Measurements from ENCODE around the gene IL17RD. TPM values are rescaled to one million over a fixed set of nuclear protein-coding genes. Genes with fewer than 3 reads are reported as not detected.

IL17RD gene
- total RNA-seq, 1 experiment from 2014 or later, result 1.3 TPM

DNA sequence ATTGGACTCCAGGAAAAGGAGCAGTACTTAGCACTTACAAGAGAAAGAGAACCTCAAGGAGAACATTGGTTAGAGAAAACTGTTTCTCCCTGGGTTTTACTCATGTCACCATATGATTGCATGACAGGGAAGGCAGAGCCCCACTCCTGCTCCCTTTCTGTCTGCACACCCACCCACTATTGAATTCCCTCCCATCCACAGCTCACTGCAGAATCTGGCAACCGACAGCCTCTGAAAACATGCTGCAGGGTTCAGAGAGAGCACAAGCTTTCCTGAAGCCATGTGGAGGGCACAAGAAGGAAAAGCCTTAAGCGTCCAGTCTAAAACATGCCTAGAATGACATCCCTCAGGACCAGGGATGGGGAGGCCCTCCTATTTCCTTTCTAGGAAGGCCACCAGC lies 3.0 kb upstream of the IL17RD start:
- H3K9me3 ChIP-seq (ENCODE audit: low read depth, low read length, poor library complexity, severe bottlenecking), result no peaks in the 10 kb centered on the region
- ChIA-PET POLR2A (ENCODE audit: low non-redundant PET) (no interaction called here), CTCF (no interaction called here)
- H3K4me3 ChIP-seq (ENCODE audit: low read depth, low read length, poor library complexity, severe bottlenecking), result no peak overlapping the region
- intact Hi-C loops (cut with micrococcal nuclease; ENCODE audit: unreplicated experiment), result loop anchor here (5.0 kb wide), 1 partner anchor 54 kb away; no protein-coding TSS in a partner anchor
- H3K27ac ChIP-seq (ENCODE audit: low read depth, low read length, poor library complexity, severe bottlenecking), result no peak overlapping the region
- H3K4me1 ChIP-seq (ENCODE audit: insufficient read depth, low read length, poor library complexity, severe bottlenecking), result no peaks in the 10 kb centered on the region
- BruUV-seq (replicated peaks), result no TSS peak
- H3K36me3 ChIP-seq (ENCODE audit: insufficient read depth, low read length, poor library complexity, severe bottlenecking), result no peaks in the 10 kb centered on the region
- TF ChIP-seq EZH2 (IDR thresholded peaks at IDR 0.05; ENCODE audit: borderline replicate concordance, low read depth, low read length, poor library complexity, severe bottlenecking), result no peak
- TF ChIP-seq CTCF (conservative IDR thresholded peaks at IDR 0.05; ENCODE audit: low read depth, low read length), result no peak
- peaks cover 4% of the 10 kb centered on the region for H3K27me3 ChIP-seq (replicated peaks; ENCODE audit: insufficient read depth, low read depth, low read length, poor library complexity)
- DNase-seq (ENCODE audit: low spot score), result no peak

- TF ChIP-seq EZH2 (IDR thresholded peaks at IDR 0.05; ENCODE audit: borderline replicate concordance, low read depth, low read length, poor library complexity, severe bottlenecking) (no peak), CTCF (conservative IDR thresholded peaks at IDR 0.05; ENCODE audit: low read depth, low read length) (no peak)
- H3K36me3 ChIP-seq (ENCODE audit: insufficient read depth, low read length, poor library complexity, severe bottlenecking), result no peaks in the 10 kb centered on the region
- no peak overlapping the region for H3K4me3 ChIP-seq (ENCODE audit: low read depth, low read length, poor library complexity, severe bottlenecking)
- DNase-seq (ENCODE audit: low spot score), result no peak
- CTCF ChIA-PET, result no interaction called here
- H3K27ac ChIP-seq (ENCODE audit: low read depth, low read length, poor library complexity, severe bottlenecking), result no peak overlapping the region
- no peaks in the 10 kb centered on the region for H3K4me1 ChIP-seq (ENCODE audit: insufficient read depth, low read length, poor library complexity, severe bottlenecking)
- intact Hi-C loops (cut with micrococcal nuclease; ENCODE audit: unreplicated experiment), result loop anchor here (5.0 kb wide), 1 partner anchor 56 kb away; no protein-coding TSS in a partner anchor
- peaks cover 4% of the 10 kb centered on the region for H3K27me3 ChIP-seq (replicated peaks; ENCODE audit: insufficient read depth, low read depth, low read length, poor library complexity)
- no peaks in the 10 kb centered on the region for H3K9me3 ChIP-seq (ENCODE audit: low read depth, low read length, poor library complexity, severe bottlenecking)
- BruUV-seq (replicated peaks), result no TSS peak
- POLR2A ChIA-PET (ENCODE audit: low non-redundant PET), result no interaction called here
Observed at GRCh38 chr3:57166660-57167059, 1.5 kb upstream of the IL17RD start.

GRCh38 chr3:57165641-57166040 lies 488 bp upstream of the IL17RD start:
- no peak overlapping the region for H3K27ac ChIP-seq (ENCODE audit: low read depth, low read length, poor library complexity, severe bottlenecking)
- no peaks in the 10 kb centered on the region for H3K36me3 ChIP-seq (ENCODE audit: insufficient read depth, low read length, poor library complexity, severe bottlenecking)
- no peak for TF ChIP-seq EZH2 (IDR thresholded peaks at IDR 0.05; ENCODE audit: borderline replicate concordance, low read depth, low read length, poor library complexity, severe bottlenecking)
- TF ChIP-seq CTCF (conservative IDR thresholded peaks at IDR 0.05; ENCODE audit: low read depth, low read length), result no peak
- POLR2A ChIA-PET (ENCODE audit: low non-redundant PET), result no interaction called here
- peaks cover 4% of the 10 kb centered on the region for H3K27me3 ChIP-seq (replicated peaks; ENCODE audit: insufficient read depth, low read depth, low read length, poor library complexity)
- no peaks in the 10 kb centered on the region for H3K9me3 ChIP-seq (ENCODE audit: low read depth, low read length, poor library complexity, severe bottlenecking)
- H3K4me3 ChIP-seq (ENCODE audit: low read depth, low read length, poor library complexity, severe bottlenecking), result no peak overlapping the region
- DNase-seq (ENCODE audit: low spot score), result no peak
- intact Hi-C loops (cut with micrococcal nuclease; ENCODE audit: unreplicated experiment), result loop anchor here (5.0 kb wide), 1 partner anchor 57 kb away; no protein-coding TSS in a partner anchor
- H3K4me1 ChIP-seq (ENCODE audit: insufficient read depth, low read length, poor library complexity, severe bottlenecking), result peaks cover 6% of the 10 kb centered on the region
- no TSS peak for BruUV-seq (replicated peaks)
- CTCF ChIA-PET, result no interaction called here
